NCI-H510A treated with DMSO at 0.1 percent for 48 hours (cell line): Measurements from ENCODE around the gene FAM89B.

Experiments
- DNase-seq: peaks from one replicate; lab custom pipeline; 2025; lab: John Stamatoyannopoulos, UW

The FAM89B gene

DNA sequence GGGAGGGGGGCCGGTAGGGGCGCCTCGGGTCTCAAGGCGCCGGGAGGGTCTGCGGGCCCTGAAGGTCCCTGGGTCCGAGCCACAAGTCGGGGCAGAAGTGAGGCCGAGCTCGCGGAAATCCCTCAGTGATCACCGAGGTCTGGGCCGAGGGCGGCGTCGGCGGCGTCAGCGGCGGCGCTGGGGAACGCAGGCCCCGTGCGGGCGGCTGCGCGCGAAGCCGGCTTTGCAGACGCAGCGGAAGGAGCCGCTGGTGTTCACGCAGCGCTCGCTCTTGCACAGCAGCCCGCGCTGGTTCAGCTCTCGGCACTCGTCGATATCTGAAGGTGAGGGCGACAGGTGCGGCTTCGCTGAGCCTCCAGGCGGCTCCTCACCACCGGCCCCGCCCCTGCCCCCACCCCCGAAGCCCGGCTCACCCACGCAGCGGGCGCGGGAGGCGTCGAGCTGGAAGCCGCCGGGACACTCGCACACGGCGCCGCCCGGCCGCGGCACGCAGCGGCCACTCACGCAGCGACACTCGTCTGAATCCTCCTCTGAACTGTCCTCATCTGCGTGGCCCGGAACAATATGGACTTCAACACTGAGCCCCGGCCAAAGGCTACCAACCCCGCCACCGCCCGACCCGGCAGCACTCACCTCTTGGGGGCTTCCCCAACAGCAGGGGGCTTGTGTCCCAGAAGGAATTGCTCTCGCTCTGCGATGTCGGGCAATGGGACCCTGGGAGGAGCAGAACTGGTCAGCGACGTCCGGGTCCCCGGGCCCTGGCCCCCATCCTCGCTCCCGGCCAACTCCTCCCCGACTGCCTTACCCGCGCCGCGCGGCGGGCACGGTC is 33.2 kb upstream of the FAM89B start:
- no peak for DNase-seq

DNA sequence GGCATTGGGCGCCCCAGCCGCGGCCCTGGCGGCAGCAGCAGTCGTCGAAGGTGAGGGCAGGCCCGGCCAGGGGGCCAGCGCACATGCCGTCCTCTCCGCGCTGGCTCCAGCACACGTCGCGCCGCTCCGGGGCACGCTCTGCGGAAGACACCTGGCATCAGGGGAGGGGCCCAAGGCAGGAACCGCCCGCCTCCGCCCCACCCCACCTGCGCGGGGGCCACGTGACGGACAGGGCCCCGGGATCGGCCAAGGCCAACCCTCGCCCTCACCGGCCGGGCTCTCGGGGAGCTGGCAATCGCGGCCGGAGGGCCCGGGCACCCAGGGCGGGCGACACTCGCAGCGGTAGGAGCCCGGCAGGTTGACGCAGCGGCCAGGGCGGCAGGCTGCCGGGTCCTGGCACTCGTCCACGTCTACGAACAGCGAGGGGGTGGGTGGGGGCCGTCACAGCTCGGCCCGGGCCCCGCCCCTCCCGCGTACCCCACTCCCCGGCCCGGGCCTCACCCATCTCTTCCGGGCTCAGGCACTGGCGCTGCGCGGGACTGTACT is 32.5 kb upstream of the FAM89B start:
- no peak for DNase-seq

DNA sequence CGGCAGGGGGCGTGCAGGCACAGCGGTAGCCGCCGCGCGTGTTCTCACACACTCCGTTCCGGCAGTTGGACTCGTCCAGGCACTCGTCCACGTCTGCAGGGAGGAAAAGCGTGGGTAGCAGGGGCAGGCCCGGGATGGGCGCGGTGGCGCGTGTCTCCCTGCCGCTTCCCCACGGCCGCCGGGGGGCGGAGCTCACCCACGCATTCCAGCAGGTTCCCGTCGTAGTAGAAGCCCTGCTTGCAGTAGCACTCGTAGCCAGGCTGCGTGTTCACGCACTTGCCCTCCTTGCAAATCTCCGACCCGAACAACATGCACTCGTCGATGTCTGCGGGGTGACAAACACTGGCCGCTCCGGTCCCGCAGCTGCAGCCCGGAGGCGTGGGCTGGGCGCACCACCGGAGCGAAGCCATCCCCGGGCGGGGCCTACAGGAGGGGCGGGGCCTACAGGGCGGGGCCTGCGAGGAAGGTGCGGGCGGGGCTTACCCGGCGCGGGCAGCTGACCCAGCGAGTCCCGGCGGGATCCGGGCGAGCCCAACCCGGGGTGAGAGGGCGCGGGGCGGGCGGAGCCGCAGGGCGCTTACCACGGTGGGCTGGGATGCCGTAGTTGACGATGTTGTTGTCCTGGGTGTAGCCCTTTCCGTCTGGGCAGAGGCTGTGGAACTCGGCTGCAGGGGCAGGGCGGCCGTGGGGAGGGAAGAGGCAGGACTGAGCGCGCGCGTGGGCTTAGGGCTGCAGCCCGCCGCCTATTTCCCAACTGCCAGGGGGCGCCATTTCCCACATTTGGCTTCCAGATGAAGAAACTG is 31.8 kb upstream of the FAM89B start:
- no peak for DNase-seq

DNA sequence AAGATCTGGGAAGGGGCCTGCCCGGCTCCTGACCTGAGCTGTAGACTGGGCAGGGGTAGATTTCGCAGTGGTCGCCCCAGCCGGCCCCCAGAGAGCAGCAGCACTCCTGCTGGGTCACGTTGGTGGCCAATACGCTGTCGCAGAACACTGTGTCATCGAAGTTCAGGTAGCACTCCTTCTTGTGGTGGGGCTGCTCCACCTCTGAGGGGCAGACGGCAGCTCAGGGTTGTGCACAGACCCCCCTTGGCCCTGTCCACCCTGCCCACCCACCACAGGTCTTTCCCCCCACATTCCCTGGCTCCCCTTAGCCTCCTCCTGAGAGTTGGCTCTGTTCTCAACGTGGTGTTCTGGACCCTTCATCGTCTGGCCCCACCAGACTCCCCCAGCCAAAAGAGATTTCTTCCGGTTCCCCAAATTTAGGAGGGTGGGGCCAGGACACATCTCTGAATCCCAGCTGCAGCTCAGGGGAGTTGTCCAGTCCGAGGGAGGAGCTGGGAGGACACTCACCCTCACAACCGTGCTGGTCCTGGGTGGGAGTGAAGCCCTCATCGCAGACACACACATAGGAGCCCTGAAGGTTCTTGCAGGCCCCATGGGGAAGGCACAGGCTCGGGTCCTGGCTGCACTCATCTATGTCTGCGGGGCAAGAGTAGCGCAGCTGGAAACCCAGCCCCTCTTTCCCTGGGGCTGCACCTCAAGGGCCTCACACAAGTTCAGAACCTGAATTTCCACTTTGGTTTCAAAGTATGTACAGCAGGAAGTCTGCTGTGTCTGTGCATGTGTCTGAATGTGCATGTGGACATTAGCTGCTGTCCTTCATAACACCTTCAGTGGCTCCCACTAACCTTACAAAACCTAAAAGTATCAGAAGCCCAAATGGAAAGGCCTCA is 31.0 kb upstream of the FAM89B start:
- peak; percentile 70 for DNase-seq

DNA sequence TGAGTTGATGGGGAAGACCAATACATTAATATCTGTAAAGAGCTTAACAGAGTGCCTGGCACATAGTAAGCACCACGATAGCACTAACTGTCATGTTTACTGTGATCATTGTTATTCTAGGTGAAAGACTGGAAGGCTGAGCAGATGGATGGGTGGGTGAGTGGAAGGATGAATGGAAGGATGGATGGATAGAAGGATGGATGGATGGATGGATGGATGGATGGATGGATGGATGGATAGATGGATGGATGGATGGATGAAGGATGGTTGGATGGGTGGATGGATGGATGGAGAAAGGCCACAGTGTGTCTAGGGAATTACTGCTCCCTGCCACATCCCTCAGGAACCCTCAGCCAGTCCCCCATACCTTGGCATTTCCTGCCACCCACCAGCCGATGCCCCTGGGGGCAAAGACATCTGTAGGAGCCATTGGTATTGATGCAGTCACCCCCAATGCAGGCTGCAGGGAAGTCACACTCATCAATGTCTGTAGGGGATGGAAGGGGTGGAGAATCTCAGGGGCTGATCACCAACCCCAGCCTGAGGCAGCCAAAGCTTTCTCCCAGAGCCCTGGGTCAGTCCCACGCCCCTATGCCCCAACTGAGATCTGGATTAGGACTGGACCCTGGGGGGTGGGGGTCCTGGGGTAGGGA is 29.5 kb upstream of the FAM89B start:
- no peak for DNase-seq

DNA sequence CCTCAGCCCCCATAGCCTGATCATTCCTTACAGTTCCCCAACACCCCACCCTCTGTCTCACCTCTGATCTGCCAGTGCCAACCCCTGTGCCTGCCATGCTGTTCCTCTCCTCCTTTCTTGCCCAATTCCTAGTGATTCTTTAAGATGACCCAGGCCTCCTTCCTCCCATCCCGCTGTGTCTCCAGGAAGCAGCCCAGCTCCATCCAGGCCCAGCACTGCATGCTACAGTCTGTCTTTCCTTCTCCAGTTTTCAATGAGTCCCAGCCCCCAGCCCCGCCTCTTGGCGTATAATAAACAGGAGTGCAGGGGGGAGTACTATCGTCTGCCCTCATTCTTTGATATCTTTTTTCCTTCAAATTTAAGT is 26.5 kb upstream of the FAM89B start:
- DNase-seq = peak; percentile 60

DNA sequence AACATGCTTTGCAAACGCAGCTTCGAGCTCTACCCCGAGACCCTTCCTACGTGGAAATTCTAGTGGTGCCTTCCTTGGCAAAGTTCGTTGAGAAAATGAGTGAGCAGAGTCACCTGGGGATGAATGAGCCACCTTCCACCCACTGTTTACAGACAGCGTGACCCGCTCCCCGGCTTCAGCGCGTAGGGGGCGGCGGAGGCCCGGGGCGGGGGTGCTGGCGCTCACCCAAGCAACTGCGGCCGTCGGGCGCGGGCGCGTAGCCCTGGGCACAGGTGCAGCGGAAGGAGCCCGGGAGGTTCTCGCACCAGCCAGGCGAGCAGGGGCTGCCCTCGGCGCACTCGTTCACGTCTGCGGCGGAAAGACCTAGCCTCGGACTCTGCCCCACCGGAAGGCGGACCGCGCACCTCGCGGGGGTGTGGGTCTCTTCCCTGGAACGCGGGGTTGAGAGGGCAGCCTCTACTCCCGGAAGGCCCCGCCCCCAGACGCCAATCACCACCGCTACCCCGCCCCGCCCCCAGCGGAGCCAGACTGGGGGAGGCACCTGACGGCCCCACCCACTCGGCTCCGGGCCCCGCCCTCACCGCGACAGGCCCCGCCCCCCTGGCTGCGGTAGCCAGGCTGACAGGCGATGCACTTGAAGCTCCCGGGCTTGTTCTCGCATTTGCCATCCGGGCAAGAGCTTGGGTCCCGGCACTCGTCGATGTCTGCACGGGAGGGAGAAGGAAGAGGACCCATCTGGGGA is 25.9 kb upstream of the FAM89B start:
- DNase-seq = peak; percentile 85

DNA sequence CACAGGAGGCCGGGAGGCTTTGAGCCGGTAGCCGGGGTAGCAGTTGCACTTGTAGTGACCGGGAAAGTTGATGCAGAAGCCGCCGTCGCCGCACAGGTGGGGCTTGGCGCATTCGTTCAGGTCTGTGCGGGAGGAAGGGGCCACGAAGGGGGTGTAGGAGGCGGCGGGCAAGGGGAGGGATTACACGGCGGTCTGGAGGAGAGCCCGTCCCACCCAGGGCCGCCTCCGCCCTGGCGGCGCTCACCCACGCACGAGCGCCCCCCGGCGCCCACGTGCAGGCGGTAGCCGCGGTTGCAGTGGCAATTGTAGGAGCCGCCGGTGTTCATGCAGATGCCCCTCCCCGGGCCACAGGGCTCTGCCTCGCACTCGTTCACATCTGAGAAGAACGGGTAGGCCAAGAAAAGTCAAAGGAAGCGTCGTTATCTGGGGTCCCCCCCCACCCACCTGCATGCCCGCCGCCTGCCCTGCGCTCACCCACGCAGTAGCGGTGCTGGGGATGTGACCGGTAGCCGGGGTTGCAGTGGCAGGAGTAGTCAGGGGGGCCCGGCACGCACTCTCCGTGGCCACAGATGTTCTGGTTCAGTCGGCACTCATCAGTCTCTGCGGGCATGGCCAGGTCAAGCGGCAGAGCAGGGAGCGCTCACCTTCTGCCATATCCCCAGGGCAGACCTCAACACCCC is 24.8 kb upstream of the FAM89B start:
- no peak for DNase-seq

DNA sequence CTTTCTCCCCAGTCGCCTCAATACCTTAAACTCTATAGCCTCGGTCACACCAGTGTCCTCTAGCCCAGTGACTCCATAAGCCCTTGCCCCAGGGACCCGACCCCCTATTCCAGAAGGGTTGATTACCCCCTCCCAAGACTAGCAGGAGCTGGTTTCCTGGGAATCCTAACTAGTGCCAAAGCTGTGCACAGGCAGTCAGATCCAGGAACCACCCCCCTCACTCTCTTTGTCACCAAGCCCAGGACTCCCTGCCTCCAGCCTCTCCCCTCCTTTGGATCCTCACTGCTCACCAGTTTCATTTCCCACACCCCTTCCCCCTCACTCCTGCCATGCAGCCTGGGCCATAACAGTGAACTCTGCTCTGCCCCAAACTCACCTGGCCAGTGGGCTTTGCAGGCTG is 23.9 kb upstream of the FAM89B start:
- DNase-seq = no peak

DNA sequence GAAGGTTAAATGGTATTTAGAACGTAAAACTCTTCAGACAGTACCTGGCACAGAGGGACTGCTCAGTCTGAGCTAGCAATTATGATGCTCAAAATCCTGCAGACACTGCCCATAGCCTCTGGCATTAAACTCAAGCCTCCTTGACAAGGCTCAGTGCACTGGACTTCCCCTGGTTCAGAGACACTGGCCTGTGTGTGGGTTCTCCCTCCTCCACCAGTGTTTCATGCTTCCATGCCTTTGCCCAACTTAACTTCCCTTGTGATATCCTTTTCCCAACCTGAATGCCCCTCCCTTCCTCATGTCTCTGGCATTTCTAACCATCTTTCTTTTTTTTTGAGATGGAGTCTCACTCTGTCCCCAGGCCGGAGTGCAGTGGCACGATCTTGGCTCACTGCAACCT is 23.2 kb upstream of the FAM89B start:
- DNase-seq = no peak

DNA sequence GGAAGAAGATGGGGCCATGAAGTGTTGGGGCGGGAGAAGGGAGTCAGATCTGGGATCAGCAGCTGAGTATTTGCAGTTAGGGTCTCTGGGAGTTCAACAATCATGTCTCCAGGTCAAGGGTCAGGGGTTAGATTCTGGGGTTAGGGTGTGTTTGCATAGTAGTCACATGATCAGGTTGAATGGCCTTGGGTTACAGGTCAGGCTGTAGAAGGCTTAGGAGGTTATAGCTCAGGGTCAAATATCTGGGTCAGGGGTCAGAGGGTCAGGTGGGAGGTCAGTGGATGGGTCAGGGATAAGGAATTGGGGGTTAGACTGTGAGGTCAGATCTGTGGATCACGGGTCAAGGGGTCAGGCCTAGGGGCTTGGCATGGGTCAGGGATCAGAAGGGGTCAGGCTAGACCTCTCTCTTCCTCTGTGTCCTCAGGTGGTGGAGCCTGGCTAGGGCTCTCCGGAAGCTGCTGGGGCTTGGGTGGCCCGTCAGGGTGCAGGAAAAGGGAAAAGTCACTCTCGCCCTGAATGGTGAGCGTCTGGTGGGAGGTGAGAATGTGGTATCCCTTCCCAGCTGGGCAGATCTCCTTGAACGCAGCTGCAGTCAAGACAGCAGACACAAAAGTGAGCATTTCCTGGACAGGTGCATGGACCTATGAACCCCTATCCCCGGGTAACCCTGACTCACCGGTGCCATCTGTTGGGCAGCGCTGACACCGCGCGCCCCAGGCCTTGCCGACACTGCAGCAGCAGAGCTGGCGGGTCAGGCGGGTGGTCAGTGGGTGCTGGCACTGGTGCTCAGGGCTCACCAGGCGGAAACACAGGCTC is 20.6 kb upstream of the FAM89B start:
- DNase-seq = peak; percentile 86

DNA sequence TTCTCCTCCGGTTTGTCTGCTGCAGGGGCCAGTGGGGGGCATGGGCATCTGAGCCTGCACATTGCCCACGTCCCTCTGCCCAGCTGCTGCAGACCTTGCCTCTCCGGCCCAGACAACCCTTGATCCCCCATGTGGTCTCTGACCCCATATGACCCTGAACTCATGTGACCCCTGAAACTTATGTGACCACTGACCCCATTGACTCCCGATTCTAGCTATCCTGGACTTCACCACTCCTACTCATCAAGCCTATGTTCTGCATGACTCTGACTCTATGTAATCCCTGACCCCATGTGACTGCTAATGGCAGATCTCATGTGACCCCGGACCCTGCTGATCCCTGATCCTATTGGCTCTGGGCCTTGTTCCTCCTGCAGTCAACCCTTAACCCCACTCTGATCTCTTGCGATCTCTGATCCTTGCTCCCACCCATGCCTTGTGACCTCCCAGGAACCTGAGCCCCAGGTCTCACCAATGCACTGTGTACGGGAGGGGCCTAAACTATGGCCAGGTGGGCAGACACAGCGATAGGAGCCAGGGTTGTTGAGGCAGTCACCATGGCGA is 19.9 kb upstream of the FAM89B start:
- DNase-seq = peak; percentile 56

DNA sequence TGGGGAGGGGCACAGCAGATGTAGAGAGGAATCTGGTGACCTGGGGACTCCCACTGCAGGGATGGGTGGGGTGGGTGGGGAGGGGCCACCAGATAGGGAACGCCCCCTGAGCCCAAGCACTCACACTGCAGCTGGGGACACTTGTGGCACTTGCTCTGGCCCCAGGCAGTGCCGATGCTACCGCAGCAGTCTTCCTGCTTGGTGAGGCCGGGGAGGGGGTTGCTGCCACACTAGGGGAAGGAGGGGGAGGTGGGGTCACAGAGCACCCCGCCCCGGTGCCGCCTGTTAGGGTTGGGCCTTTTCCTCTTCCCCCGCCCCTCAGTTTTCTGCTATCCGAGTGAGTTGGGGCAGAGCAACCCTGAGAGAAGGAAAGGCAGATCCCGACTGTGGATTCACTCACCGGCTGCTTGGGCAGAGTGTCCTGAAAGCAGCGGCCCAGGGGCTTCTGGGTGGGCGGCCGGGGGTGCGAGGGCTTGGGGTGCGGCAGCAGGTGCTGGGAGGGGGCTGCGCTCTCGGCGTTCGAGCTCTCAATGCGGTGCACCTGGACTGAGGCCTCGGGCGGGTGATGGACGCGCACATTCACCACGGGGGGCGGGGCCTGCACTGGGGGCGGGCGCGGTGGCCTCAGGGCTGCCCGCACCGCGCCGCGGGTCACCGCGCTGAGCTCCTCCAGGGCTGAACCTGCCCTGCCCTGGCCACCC is 18.9 kb upstream of the FAM89B start:
- DNase-seq = peak; percentile 83

DNA sequence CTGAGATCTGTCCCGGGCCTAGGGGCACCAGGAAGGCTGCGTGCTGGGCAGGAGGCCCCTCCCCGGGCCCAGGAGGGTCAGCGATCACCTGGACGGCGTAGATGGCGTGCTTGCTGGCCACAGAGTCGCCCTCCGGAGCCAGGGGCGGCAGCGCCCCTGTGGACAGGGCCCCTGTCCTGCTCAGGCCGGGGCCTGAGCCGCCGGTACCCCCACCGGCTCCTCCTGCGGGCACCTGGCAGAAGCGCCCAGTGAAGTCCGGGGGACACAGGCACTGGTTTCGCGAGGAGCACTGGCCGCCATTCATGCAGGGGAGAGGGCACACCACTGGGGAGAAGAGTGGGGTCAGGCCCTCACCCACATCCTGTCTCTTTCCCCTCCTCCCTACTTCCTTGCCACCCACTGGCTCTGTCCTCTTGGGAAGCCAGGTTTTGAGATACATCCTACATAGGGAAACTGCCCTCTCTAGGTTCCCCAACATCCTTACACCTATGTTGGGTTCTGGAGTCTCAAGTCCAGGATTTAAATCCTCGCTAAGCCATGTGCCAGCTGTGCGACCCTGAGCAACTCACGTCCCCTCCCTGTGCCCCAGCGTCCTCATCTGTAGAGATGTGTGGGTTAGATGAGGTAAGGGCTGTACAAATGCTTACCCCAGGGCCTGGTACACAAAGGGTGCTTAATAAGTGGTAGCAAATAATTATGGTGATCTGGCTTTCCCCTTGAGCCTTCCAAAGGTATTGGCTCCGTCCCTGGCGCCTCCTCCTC is 18.1 kb upstream of the FAM89B start:
- DNase-seq = no peak

DNA sequence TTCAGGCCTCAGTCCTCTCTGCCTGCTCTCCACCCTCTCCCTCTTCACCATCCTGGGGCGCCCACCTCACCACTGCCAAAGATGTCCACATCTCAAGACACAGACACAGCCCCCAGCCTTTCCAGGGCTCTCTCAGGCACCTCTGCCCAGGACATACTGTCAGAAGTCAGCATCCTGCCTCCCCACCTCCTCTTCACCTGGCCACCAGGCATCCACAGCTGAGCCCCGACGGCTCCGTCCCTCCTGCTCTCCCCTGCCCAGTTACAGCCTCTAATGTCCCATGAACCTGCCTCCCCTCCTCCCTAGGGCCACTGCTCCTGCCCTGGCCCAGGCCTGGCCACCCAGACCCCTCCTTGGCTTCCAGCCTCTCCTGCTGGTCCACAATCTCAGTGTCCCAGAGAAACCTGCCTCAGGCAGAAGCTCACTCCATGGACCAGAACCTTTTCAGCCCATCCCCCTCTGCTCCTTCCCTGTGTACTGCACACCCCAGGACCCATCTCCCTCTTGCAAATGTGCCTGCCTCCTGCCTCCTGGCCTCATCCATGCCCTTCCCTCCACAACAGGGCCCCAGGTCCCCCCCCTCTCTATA is 17.4 kb upstream of the FAM89B start:
- no peak for DNase-seq

DNA sequence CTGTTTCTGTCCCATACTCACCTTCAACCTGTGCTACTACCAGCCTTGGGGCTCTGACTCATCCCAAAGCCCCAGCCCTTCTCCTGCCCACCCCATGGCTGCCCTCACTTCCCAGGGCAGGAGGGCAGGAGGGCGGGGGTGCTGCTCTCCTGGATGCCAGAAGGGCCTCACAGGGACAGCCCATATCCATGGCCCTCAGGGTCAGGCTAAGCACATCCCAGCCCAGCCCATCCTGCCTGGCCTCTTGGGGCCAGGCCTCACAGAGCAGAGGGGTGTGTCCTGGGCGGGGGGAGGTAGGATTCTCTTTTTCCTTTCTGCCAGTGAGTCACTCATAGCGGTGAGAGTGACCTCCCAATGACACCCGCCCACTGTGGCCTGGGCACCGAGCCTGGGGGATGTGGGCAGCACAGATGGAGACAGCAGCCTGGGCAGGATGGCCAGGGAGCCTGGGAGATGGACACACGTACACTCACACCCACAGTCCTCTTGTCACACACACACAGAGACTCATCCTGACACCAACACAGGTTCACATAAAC is 16.6 kb upstream of the FAM89B start:
- no peak for DNase-seq
